Stimulated activated CD8-positive, alpha-beta memory T cell treated with anti-CD3 and anti-CD28 coated beads, Interleukin-12 subunit alpha, Interleukin-12 subunit beta, amount 100 ng/mL, for 4 hours (primary cell): ENCODE results near the gene SIAE.
A peak's percentile ranks its signal among the peaks of the same experiment; 100 is the strongest.

Experiments used
- DNase-seq: peaks from one replicate; pipeline ENCODE4 v3.0.0-alpha.2; 2020; ENCODE audit warnings: low read depth

SIAE gene, protein sequence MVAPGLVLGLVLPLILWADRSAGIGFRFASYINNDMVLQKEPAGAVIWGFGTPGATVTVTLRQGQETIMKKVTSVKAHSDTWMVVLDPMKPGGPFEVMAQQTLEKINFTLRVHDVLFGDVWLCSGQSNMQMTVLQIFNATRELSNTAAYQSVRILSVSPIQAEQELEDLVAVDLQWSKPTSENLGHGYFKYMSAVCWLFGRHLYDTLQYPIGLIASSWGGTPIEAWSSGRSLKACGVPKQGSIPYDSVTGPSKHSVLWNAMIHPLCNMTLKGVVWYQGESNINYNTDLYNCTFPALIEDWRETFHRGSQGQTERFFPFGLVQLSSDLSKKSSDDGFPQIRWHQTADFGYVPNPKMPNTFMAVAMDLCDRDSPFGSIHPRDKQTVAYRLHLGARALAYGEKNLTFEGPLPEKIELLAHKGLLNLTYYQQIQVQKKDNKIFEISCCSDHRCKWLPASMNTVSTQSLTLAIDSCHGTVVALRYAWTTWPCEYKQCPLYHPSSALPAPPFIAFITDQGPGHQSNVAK

DNA sequence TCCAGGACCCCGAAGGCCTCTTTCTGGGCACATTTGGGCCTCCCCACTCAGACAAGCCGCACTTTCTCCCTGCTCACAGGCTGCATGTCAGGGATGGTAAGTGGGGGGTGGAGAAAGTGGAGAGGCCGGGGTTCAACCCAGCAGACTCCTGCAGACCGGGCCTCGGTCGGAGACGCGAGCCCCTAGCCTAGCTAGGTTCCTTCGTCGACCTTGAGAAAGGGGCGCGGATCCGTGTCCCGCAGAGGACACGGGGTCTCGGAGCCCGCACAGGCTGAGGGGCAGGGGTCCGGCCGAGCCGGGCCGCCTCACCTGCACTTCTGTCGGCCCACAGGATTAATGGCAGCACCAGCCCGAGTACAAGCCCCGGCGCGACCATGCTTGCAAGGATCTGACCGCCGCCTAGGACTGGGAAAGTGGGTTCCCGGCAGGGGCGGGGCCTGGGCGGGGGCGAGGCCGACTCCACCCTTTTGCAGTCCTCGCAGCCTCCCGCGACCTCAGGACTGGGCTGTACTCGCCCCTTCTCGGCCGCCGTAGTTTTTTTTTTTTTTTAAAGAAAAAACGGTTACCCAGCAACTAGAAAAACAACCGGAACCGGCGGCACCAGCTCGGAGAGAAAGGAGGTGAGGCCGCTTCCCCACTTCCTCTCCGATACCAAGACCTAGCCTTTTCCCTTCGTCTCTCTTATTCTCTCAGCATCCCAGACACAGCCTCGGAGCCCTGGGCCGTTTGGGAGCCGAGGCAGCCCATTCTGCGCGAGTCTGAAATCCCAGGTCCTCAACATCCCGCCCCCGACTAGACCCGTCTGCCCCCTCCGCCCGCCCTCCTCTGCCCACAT is at the start of gene SIAE, which contains the start of gene SPA17:
SIAE (minus strand) TSS at position 407 of the 835 bp plus-strand sequence; CDS start at position 376, 31 bp downstream.
SPA17 (plus strand) TSS at position 572 of the 835 bp plus-strand sequence. CDS start 1,361 bp downstream, outside the sequence.
- peak; percentile 71 for DNase-seq

DNA sequence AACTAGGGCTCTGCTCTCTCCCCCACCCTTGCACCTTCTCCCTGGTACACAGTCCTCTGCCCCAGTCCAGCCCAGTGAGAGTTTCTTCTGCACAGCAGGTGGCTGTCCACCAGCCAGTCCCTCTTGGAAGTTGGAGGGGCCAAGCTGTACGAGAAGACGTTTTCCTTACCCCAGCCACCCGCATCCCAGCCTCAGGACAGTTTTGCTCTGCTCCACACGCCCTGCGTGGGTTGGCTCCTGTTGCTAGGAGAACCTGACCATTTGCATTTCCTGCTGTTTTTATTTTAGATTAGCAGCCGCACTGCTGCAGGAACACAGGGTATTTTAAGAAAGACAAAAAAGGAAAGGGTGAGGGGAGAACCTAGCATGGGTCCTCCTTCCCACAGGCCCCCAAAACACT is 48.6 kb upstream of the SIAE start:
- DNase-seq: no peak

GRCh38 chr11:124719534-124719933 is 46.0 kb upstream of the SIAE start:
- DNase-seq: no peak

- no peak for DNase-seq
These were observed 45.3 kb upstream of the SIAE start for GRCh38 chr11:124718801-124719200.

GRCh38 chr11:124717786-124718651 is 44.5 kb upstream of the SIAE start:
- peak; percentile 4 for DNase-seq

DNA sequence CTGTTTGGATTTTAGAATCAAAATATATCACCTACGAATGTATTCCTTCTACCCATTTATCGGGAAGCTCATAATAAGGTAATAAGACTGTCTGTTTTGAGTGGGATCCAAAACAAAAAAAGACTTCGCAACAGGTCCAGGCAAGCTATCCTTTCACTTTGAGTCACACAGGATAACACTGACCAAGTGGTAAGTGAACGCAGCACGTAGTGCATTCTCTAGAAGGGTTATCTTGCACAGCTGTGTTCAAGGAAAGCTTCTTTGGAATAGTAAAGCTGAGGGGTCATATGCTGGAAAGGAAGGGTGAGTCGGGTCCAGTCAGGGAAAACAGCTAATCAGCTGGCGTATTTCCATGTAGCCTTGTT is 43.9 kb upstream of the SIAE start:
- DNase-seq: no peak

DNA sequence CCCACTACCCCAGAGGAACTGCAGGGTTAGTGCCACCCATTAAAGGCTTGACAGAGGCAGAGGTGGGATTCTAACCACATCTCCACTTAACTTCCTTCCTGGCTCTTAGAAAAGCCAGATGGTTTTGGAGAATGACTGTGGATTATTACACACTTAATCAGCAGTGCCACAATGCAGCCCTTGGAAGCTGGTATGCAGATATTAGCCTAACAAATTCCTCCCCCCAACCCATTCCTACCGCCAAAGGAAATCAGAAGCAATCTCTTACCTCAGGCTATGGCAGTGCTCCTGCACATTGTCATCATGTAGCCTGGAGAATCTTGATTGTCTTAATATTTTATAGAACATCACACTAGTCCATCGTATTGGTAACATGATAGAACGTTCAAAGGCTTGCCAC is 43.1 kb upstream of the SIAE start:
- DNase-seq: no peak

GRCh38 chr11:124712392-124712791 is 38.9 kb upstream of the SIAE start:
- DNase-seq: no peak

DNA sequence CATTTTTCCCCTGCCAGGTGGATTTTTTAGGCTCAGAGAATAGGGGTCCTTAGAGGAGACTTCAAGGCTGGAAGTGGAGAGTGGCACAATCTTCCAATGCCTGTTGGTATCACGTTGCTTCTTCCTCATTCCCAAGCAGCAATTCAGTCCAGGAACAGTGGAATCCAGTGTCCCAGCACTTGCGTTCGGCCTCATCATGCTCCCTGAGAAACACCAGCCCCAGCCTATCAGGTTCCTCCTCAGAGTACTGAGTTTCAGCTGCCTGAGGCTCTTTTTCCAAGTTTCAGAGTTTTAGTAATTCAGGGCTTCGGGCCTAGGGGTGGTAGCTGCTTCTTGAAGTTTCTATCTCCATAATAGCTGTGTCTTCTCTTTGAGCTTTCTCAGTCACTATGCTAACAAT is 34.3 kb upstream of the SIAE start:
- DNase-seq: no peak

DNA sequence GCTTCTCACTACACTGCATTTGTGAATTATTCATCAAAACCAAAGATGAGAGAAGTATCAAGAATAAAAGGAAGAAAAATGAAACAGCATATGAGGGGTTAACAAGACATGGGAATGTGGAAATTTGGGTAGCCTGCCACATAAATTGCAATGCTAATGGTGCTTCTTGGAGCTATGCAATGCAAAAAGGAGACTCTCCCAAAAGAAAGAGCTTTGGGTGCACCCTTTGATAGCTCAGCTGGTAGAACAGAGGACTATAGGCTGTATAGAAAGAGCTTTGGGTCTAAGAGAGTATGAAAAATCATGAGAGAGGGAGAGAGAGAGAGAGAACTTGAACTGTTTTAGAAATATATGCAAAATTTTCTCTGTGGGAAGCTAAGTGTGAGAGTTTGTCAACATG is 26.5 kb upstream of the SIAE start:
- DNase-seq: no peak

DNA sequence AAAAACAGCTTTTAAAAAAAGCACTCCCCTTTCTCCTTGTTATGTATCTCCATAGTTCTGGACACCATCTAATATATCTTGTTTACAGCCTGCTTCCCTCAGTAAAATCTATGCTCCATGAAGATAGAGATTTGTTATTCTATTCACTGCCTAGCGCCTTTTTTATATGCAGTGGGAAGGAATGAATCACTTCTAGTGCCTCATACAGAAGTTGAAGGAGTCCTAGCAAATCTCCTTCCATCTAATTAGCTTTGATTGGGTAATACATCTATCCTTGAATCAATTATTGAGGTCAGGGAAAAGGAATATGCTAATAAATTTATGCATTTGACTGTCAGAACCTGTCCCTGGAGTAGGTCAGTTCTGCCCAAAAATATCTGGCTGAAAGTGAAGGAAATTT is 26.0 kb upstream of the SIAE start:
- DNase-seq: no peak

DNA sequence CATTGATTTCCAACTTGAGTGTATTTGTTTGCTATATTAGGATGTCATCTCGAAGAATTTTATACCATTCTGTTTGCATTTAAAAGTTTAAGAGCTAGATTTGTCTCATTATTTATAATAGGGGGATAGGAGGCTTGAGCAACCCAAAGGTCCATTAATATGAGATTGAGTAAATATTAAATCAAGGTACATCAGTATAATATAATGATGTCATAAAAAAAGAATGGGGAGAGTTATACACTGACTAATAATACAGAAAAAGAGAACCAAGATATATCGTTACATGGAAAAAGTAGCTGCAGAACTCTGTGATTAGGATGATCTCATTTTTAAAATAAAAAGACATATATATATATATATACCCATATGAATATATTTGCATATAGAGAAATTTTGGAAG is 19.6 kb upstream of the SIAE start:
- no peak for DNase-seq

- no peak for DNase-seq
These were observed 8.9 kb upstream of the SIAE start for GRCh38 chr11:124682443-124682842.

- no peak for DNase-seq
These were observed 7.9 kb upstream of the SIAE start for GRCh38 chr11:124681421-124681820.

DNA sequence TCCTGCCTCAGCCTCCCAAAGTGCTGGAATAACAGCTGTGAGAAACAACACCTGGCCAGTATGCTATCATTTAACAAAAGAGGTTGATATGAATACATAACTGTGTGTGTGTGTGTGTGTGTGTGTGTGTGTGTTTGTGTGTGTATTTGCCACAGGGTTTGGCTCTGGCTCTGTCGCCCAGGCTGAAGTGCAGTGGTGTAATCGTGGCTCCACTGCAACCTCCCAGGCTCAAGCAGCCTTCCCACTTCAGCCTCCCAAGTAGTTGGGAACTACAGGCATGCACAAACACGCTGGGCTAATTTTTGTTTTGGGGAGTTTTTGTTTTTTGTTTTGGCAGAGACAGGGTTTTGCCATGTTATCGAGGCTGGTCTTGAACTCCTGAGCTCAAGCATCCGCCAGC is 4.9 kb upstream of the SIAE start:
- no peak for DNase-seq

- no peak for DNase-seq
These were observed 2.8 kb upstream of the SIAE start for GRCh38 chr11:124676386-124676785.

DNA sequence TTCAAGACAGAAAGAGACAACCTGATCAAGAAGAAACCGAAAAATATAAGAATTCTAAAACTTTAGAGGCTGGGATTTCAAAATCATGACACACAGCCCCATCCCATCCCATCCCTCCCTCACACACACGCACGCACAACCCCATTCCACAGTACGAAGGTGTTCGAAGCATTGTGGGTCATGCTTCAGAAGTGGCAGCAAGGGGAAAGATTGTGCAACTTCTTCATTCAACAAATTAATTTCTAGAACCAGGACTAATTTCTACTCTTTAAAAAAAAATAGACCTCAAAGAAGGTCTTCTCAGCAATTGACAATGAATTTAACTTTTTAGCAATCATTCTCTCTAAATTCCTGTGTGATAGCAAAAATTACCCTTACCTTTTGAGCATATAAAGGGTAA is 1.0 kb upstream of the SIAE start:
- DNase-seq: no peak

DNA sequence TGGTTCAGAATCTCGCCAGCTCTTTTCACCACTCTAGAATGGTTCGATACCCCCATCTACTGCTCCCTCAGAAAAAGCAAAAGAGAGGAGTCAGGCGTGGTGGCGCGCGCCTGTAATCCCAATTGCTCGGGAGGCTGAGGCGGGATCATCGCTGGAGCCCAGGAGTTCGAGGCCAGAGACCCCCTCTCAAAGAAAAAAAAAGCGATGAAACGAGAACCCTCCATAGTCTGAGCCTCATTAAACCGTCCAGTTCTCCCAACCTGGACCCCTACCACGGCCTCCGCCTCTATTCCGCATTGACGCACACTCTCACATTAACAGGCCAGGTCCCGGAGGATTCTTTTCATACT is 604 bp upstream of the SIAE start:
- no peak for DNase-seq

GRCh38 chr11:124672536-124673215 is 863 bp downstream of the SIAE start:
- no peak for DNase-seq

- no peak for DNase-seq
These were observed 2.8 kb downstream of the SIAE start for GRCh38 chr11:124670732-124671131.

- no peak for DNase-seq
These were observed 4.3 kb downstream of the SIAE start for GRCh38 chr11:124669193-124669592.

GRCh38 chr11:124667601-124668000 is 5.9 kb downstream of the SIAE start:
- no peak for DNase-seq
